HUES6 (cell line): ENCODE results near the gene OR8B12.

Source experiments
- H3K27ac ChIP-seq: 2 replicates; pipeline ENCODE4 v1.7.0; 2013; ENCODE audit warnings: low read depth, mild to moderate bottlenecking, low read length, inconsistent platforms
- H3K27me3 ChIP-seq: 2 replicates; pipeline ENCODE4 v1.6.1; 2013; ENCODE audit warnings: low read length; ENCODE audit not compliant: control insufficient read depth, insufficient read depth
- H3K36me3 ChIP-seq: 2 replicates; pipeline ENCODE4 v1.6.1; 2013; ENCODE audit warnings: low read length; ENCODE audit not compliant: control insufficient read depth, insufficient read depth
- H3K4me1 ChIP-seq: 2 replicates; pipeline ENCODE4 v1.6.1; 2013; ENCODE audit warnings: low read length; ENCODE audit not compliant: control insufficient read depth, insufficient read depth
- H3K4me3 ChIP-seq: 2 replicates; pipeline ENCODE4 v1.5.1; 2013; ENCODE audit warnings: low read depth, low read length
- H3K9ac ChIP-seq: one replicate; pipeline ENCODE4 v1.6.1; 2013; ENCODE audit warnings: mild to moderate bottlenecking, low read length
- H3K9me3 ChIP-seq: 2 replicates; pipeline ENCODE4 v1.6.1; 2013; ENCODE audit warnings: low read depth, low read length; ENCODE audit not compliant: control insufficient read depth, insufficient read depth

OR8B12 gene, protein sequence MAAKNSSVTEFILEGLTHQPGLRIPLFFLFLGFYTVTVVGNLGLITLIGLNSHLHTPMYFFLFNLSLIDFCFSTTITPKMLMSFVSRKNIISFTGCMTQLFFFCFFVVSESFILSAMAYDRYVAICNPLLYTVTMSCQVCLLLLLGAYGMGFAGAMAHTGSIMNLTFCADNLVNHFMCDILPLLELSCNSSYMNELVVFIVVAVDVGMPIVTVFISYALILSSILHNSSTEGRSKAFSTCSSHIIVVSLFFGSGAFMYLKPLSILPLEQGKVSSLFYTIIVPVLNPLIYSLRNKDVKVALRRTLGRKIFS

DNA sequence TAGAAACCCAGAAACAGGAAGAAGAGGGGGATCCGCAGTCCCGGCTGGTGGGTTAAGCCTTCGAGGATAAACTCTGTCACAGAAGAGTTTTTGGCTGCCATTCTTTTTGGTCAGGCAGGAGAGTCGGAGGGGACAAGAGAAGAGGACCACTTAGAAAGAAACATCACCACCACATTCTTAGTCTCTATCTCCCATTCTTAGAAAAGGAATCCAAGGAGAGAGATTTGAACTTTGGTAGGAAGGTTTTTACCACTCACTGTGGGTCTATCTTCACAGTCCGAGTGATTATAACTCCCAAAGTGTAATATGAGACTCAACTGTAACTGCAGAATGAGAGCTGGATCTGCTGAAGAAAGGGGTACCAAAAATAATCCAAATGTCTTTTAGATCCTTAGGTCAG lies at the start of gene OR8B12:
Gene OR8B12 (minus strand): TSS at position 101 of the 400 bp plus-strand sequence. CDS start 0 bp downstream, at position 101.
- Histone ChIP-seq H3K9ac (no peak within 1 kb of the TSS), H3K4me1 (no peaks in the 10 kb centered on the region), H3K4me3 (no peak within 1 kb of the TSS), H3K27me3 (no peaks in the 10 kb centered on the region; the same call in 1 of the 2 replicates), H3K9me3 (no peaks in the 10 kb centered on the region), H3K27ac (no peak within 1 kb of the TSS), H3K36me3 (no peaks in the 10 kb centered on the region)

- no peaks in the 10 kb centered on the region for H3K36me3 ChIP-seq
- no peaks in the 10 kb centered on the region for H3K4me1 ChIP-seq
- H3K27me3 ChIP-seq, result no peaks in the 10 kb centered on the region
- H3K9me3 ChIP-seq, result no peaks in the 10 kb centered on the region
- H3K27ac ChIP-seq, result no peak overlapping the region
- no peak overlapping the region for H3K4me3 ChIP-seq
- H3K9ac ChIP-seq, result no peak overlapping the region
Observed at GRCh38 chr11:124592627-124593026, 49.2 kb upstream of the OR8B12 start.

GRCh38 chr11:124591430-124591829 lies 48.0 kb upstream of the OR8B12 start:
- no peaks in the 10 kb centered on the region for H3K27me3 ChIP-seq
- H3K4me3 ChIP-seq, result no peak overlapping the region
- no peaks in the 10 kb centered on the region for H3K9me3 ChIP-seq
- H3K36me3 ChIP-seq, result no peaks in the 10 kb centered on the region
- H3K27ac ChIP-seq, result no peak overlapping the region
- no peaks in the 10 kb centered on the region for H3K4me1 ChIP-seq
- no peak overlapping the region for H3K9ac ChIP-seq

DNA sequence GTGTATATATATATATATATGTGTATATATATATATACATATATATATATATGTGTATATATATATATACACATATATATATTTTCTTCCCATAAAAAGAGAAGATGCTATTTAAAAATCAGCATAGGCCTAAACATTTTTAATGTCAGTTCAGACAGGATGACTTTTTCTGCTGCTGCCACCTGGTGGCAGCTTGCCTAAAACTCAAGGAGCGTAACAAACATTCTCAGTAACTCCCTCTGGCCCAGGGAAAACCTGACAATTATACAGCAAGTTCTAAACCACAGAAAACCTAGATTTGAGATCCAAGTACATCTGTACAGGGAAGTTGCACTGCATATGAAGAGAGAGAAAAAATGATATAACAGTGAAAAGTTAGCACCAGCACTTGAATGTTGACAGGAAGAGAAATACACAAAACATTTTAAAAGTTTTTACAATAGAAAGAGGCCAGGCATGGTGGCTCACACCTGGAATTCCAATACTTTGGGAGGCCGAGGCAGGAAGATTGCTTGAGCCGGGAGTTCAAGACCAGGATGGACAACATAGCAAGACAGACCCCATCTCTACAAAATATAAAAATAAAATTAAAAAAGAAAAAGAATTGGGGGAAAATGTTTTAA lies 42.9 kb upstream of the OR8B12 start:
- Histone ChIP-seq H3K27ac (no peak overlapping the region), H3K27me3 (no peaks in the 10 kb centered on the region), H3K4me3 (no peak overlapping the region), H3K9me3 (no peaks in the 10 kb centered on the region), H3K4me1 (no peaks in the 10 kb centered on the region; the same call in 1 of the 2 replicates), H3K36me3 (no peaks in the 10 kb centered on the region), H3K9ac (no peak overlapping the region)

- Histone ChIP-seq H3K9ac (no peak overlapping the region), H3K4me1 (no peaks in the 10 kb centered on the region; the same call in 1 of the 2 replicates), H3K27me3 (no peaks in the 10 kb centered on the region), H3K27ac (no peak overlapping the region), H3K4me3 (no peak overlapping the region), H3K9me3 (no peaks in the 10 kb centered on the region), H3K36me3 (no peaks in the 10 kb centered on the region)
Observed at GRCh38 chr11:124584681-124585372, 41.4 kb upstream of the OR8B12 start.

GRCh38 chr11:124583781-124584180 lies 40.3 kb upstream of the OR8B12 start:
- Histone ChIP-seq H3K36me3 (no peaks in the 10 kb centered on the region), H3K27me3 (no peaks in the 10 kb centered on the region), H3K4me3 (no peak overlapping the region), H3K27ac (no peak overlapping the region), H3K9ac (no peak overlapping the region), H3K4me1 (no peaks in the 10 kb centered on the region; the same call in 1 of the 2 replicates), H3K9me3 (no peaks in the 10 kb centered on the region)

- no peak overlapping the region for H3K4me3 ChIP-seq
- no peak overlapping the region for H3K9ac ChIP-seq
- H3K9me3 ChIP-seq, result no peaks in the 10 kb centered on the region
- H3K27ac ChIP-seq, result no peak overlapping the region
- no peaks in the 10 kb centered on the region for H3K27me3 ChIP-seq
- H3K4me1 ChIP-seq, result no peaks in the 10 kb centered on the region; the same call in 1 of the 2 replicates
- H3K36me3 ChIP-seq, result no peaks in the 10 kb centered on the region
Observed at GRCh38 chr11:124582565-124582964, 39.1 kb upstream of the OR8B12 start.

- H3K27ac ChIP-seq, result no peak overlapping the region
- H3K36me3 ChIP-seq, result no peaks in the 10 kb centered on the region
- no peak overlapping the region for H3K4me3 ChIP-seq
- H3K4me1 ChIP-seq, result no peaks in the 10 kb centered on the region; the same call in 1 of the 2 replicates
- no peaks in the 10 kb centered on the region for H3K27me3 ChIP-seq
- no peak overlapping the region for H3K9ac ChIP-seq
- H3K9me3 ChIP-seq, result no peaks in the 10 kb centered on the region
Observed at GRCh38 chr11:124581817-124582216, 38.4 kb upstream of the OR8B12 start.

DNA sequence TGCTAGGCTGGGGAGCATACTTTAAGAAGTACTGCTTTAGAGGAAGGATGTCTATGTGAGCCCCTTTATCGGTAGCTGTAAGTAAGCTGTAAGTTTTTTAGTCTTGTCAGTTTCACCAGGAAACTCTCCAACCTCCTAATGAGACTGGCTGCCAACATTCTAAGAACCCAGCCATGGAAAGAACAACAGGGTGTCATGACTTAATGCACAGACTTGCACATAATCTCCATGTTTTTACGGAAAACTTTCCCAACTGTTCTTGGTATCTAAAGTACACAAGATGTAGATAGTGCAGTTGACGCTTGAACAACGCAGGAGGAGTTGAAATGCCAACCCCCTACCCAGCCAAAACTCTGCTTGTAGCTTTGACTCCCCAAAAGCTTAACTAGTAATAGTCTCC lies 35.3 kb upstream of the OR8B12 start:
- no peak overlapping the region for H3K9ac ChIP-seq
- no peak overlapping the region for H3K4me3 ChIP-seq
- H3K36me3 ChIP-seq, result no peaks in the 10 kb centered on the region
- H3K27me3 ChIP-seq, result no peaks in the 10 kb centered on the region
- no peaks in the 10 kb centered on the region for H3K9me3 ChIP-seq
- no peaks in the 10 kb centered on the region; the same call in 1 of the 2 replicates for H3K4me1 ChIP-seq
- H3K27ac ChIP-seq, result no peak overlapping the region

GRCh38 chr11:124577716-124578427 lies 34.4 kb upstream of the OR8B12 start:
- Histone ChIP-seq H3K36me3 (no peaks in the 10 kb centered on the region), H3K4me1 (no peaks in the 10 kb centered on the region; the same call in 1 of the 2 replicates), H3K9ac (no peak overlapping the region), H3K27me3 (no peaks in the 10 kb centered on the region), H3K4me3 (no peak overlapping the region), H3K27ac (no peak overlapping the region), H3K9me3 (no peaks in the 10 kb centered on the region)
